Muscle layer of colon (tissue), 2 donors: Measurements from ENCODE around the gene DDX3X.
"Not testable (repeated sequence)": the region's sequence is repeated elsewhere in the genome, so short reads cannot be mapped to it uniquely, and the experiment has no call there.

ENCODE experiments used
- H3K27ac ChIP-seq: one replicate; pipeline ENCODE4 v1.7.0; 2013; ENCODE audit warnings: low read depth, mild to moderate bottlenecking, low read length, moderate library complexity
- H3K27me3 ChIP-seq, 2 donors: one replicate each; pipeline ENCODE4 v1.7.0; 2013; ENCODE audit warnings: low read length in 2 of 2, mild to moderate bottlenecking in 2 of 2; ENCODE audit not compliant: insufficient read depth in 2 of 2, control insufficient read depth in 1 of 2
- H3K36me3 ChIP-seq: one replicate; pipeline ENCODE4 v1.7.0; 2013; ENCODE audit warnings: mild to moderate bottlenecking, low read length; ENCODE audit not compliant: insufficient read depth
- H3K4me1 ChIP-seq: one replicate; pipeline ENCODE4 v1.7.0; 2013; ENCODE audit warnings: mild to moderate bottlenecking, low read length; ENCODE audit not compliant: insufficient read depth
- H3K4me3 ChIP-seq, 2 donors: one replicate each; pipeline ENCODE4 v1.7.0; 2013; ENCODE audit warnings: low read length in 2 of 2, low read depth in 1 of 2, mild to moderate bottlenecking in 1 of 2, moderate library complexity in 1 of 2
- H3K9ac ChIP-seq: one replicate; pipeline ENCODE4 v1.7.0; 2013; ENCODE audit warnings: low read length
- H3K9me3 ChIP-seq: one replicate; pipeline ENCODE4 v1.7.0; 2013; ENCODE audit warnings: mild to moderate bottlenecking, low read length
- donor health status: abdominal sarcoma.
- donor health status: Adenocarcinoma of cecum.

DDX3X gene

GRCh38 chrX:41308884-41309647 is 24.9 kb upstream of the DDX3X start:
- H3K27me3 ChIP-seq, result no peaks in the 10 kb centered on the region
- no peaks in the 10 kb centered on the region for H3K4me1 ChIP-seq
- no peak overlapping the region for H3K27ac ChIP-seq
- H3K36me3 ChIP-seq, result no peaks in the 10 kb centered on the region
- no peak overlapping the region for H3K9ac ChIP-seq
- H3K9me3 ChIP-seq, result no peaks in the 10 kb centered on the region
- H3K4me3 ChIP-seq, result no peak overlapping the region

GRCh38 chrX:41312786-41313185 is 21.2 kb upstream of the DDX3X start:
- Histone ChIP-seq H3K27ac (no peak overlapping the region), H3K4me3 (no peak overlapping the region), H3K4me1 (no peaks in the 10 kb centered on the region)

GRCh38 chrX:41313419-41313818 is 20.5 kb upstream of the DDX3X start:
- Histone ChIP-seq H3K9me3 (no peaks in the 10 kb centered on the region), H3K4me3 (no peak overlapping the region), H3K9ac (no peak overlapping the region), H3K36me3 (no peaks in the 10 kb centered on the region), H3K27me3 (no peaks in the 10 kb centered on the region), H3K4me1 (no peaks in the 10 kb centered on the region), H3K27ac (no peak overlapping the region)

More at GRCh38 chrX:41312786-41313185, 21.2 kb upstream of the DDX3X start:
- Histone ChIP-seq H3K27me3 (no peaks in the 10 kb centered on the region), H3K36me3 (no peaks in the 10 kb centered on the region), H3K9me3 (no peaks in the 10 kb centered on the region), H3K9ac (no peak overlapping the region)

GRCh38 chrX:41314204-41314603 is 19.8 kb upstream of the DDX3X start:
- Histone ChIP-seq H3K27ac (no peak overlapping the region), H3K4me1 (no peaks in the 10 kb centered on the region), H3K9ac (no peak overlapping the region), H3K36me3 (no peaks in the 10 kb centered on the region), H3K4me3 (no peak overlapping the region), H3K27me3 (no peaks in the 10 kb centered on the region), H3K9me3 (no peaks in the 10 kb centered on the region)

GRCh38 chrX:41314881-41315280 is 19.1 kb upstream of the DDX3X start:
- no peaks in the 10 kb centered on the region for H3K4me1 ChIP-seq
- H3K9ac ChIP-seq, result no peak overlapping the region
- H3K36me3 ChIP-seq, result no peaks in the 10 kb centered on the region
- no peak overlapping the region for H3K4me3 ChIP-seq
- H3K27me3 ChIP-seq, result no peaks in the 10 kb centered on the region
- H3K27ac ChIP-seq, result no peak overlapping the region
- no peaks in the 10 kb centered on the region for H3K9me3 ChIP-seq

- not testable (repeated sequence) for H3K36me3 ChIP-seq, H3K27ac ChIP-seq, H3K9me3 ChIP-seq, H3K27me3 ChIP-seq, H3K4me1 ChIP-seq, H3K9ac ChIP-seq, H3K4me3 ChIP-seq
These were observed 17.7 kb upstream of the DDX3X start for GRCh38 chrX:41316266-41316665.

GRCh38 chrX:41317477-41318208 is 16.3 kb upstream of the DDX3X start:
- Histone ChIP-seq H3K4me1 (no peaks in the 10 kb centered on the region), H3K27me3 (no peaks in the 10 kb centered on the region), H3K27ac (no peak overlapping the region), H3K9me3 (no peaks in the 10 kb centered on the region), H3K4me3 (no peak overlapping the region), H3K9ac (no peak overlapping the region), H3K36me3 (no peaks in the 10 kb centered on the region)

GRCh38 chrX:41320393-41320792 is 13.6 kb upstream of the DDX3X start:
- Histone ChIP-seq H3K27me3 (no peaks in the 10 kb centered on the region), H3K27ac (no peak overlapping the region), H3K4me1 (no peaks in the 10 kb centered on the region), H3K36me3 (no peaks in the 10 kb centered on the region), H3K4me3 (no peak overlapping the region), H3K9me3 (no peaks in the 10 kb centered on the region), H3K9ac (no peak overlapping the region)

- H3K4me1 ChIP-seq, result no peaks in the 10 kb centered on the region
These were observed 10.9 kb upstream of the DDX3X start for GRCh38 chrX:41322821-41323603.

GRCh38 chrX:41326431-41326830 is 7.5 kb upstream of the DDX3X start:
- H3K27me3 ChIP-seq, result no peaks in the 10 kb centered on the region
- H3K9ac ChIP-seq, result no peak overlapping the region
- no peaks in the 10 kb centered on the region for H3K36me3 ChIP-seq
- no peak overlapping the region for H3K4me3 ChIP-seq
- H3K9me3 ChIP-seq, result no peaks in the 10 kb centered on the region
- H3K27ac ChIP-seq, result no peak overlapping the region
- H3K4me1 ChIP-seq, result no peaks in the 10 kb centered on the region

More at GRCh38 chrX:41322821-41323603, 10.9 kb upstream of the DDX3X start:
- Histone ChIP-seq H3K27me3 (no peaks in the 10 kb centered on the region), H3K9ac (no peak overlapping the region), H3K9me3 (no peaks in the 10 kb centered on the region), H3K36me3 (no peaks in the 10 kb centered on the region), H3K27ac (no peak overlapping the region), H3K4me3 (no peak overlapping the region)

GRCh38 chrX:41327341-41327740 is 6.6 kb upstream of the DDX3X start:
- H3K27ac ChIP-seq, result no peak overlapping the region
- H3K9ac ChIP-seq, result no peak overlapping the region
- no peaks in the 10 kb centered on the region for H3K36me3 ChIP-seq
- no peaks in the 10 kb centered on the region for H3K9me3 ChIP-seq
- H3K4me3 ChIP-seq, result no peak overlapping the region
- no peaks in the 10 kb centered on the region for H3K27me3 ChIP-seq
- H3K4me1 ChIP-seq, result peaks cover 8% of the 10 kb centered on the region
